SK-N-SH (cell line): ENCODE data around the gene OR5B2.

Source experiments
- CTCF ChIP-seq: fragments of 200-600 bp; sonication (generic); IDR thresholded peaks from 2 replicates; pipeline ENCODE4 v1.6.1; 2017; ENCODE audit warnings: antibody characterized with exemption, mild to moderate bottlenecking, moderate library complexity
- EP300 ChIP-seq, 2 experiments: IDR thresholded peaks; 2 replicates each; pipeline versions ENCODE4 v1.4.0 to v1.6.1; 2012; ENCODE audit warnings: borderline replicate concordance in 1 of 2, low read depth in 1 of 2, low read length in 1 of 2
- NRF1 ChIP-seq: IDR thresholded peaks from 2 replicates; pipeline ENCODE4 v1.6.1; 2012; ENCODE audit warnings: low read depth, mild to moderate bottlenecking, low read length
- POLR2AphosphoS5 ChIP-seq: IDR thresholded peaks from 2 replicates; pipeline ENCODE4 v1.6.1; 2012; ENCODE audit warnings: low read depth, low read length
- YY1 ChIP-seq: IDR thresholded peaks from 2 replicates; pipeline ENCODE4 v1.4.0; 2012; ENCODE audit warnings: low read depth, mild to moderate bottlenecking
- TF ChIP-seq, protein P1 (sequence below): IDR thresholded peaks from 2 replicates; pipeline ENCODE4 v1.6.1; 2012; ENCODE audit warnings: mild to moderate bottlenecking, low read depth, low read length, moderate library complexity

DNA sequence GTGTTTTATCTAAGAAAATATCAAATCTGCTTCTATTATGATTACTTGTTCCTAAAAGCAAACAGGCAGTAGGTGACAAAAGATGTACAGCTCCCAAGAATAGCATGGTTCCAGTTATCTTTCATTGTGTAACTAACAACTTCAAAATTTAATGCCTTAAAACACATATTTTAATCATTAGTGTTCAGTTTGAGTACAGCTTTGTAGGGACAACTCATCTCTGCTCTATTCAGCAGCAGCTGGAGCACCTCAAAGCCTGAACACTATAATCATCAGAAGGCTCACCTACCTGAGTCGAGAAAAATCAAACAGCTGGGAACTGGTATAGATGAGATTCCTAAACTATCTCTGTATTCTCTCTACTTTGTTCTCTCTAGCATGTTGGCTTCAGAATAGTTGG, 38.4 kb upstream of the OR5B2 start:
- no peak for TF ChIP-seq CTCF
- TF ChIP-seq NRF1, result no peak
- TF ChIP-seq EP300 (IDR thresholded peaks at IDR 0.05; ENCODE audit: borderline replicate concordance in 1 of 2, low read depth in 1 of 2, low read length in 1 of 2), result no peak
- no peak for TF ChIP-seq YY1
- TF ChIP-seq, protein P1, sequence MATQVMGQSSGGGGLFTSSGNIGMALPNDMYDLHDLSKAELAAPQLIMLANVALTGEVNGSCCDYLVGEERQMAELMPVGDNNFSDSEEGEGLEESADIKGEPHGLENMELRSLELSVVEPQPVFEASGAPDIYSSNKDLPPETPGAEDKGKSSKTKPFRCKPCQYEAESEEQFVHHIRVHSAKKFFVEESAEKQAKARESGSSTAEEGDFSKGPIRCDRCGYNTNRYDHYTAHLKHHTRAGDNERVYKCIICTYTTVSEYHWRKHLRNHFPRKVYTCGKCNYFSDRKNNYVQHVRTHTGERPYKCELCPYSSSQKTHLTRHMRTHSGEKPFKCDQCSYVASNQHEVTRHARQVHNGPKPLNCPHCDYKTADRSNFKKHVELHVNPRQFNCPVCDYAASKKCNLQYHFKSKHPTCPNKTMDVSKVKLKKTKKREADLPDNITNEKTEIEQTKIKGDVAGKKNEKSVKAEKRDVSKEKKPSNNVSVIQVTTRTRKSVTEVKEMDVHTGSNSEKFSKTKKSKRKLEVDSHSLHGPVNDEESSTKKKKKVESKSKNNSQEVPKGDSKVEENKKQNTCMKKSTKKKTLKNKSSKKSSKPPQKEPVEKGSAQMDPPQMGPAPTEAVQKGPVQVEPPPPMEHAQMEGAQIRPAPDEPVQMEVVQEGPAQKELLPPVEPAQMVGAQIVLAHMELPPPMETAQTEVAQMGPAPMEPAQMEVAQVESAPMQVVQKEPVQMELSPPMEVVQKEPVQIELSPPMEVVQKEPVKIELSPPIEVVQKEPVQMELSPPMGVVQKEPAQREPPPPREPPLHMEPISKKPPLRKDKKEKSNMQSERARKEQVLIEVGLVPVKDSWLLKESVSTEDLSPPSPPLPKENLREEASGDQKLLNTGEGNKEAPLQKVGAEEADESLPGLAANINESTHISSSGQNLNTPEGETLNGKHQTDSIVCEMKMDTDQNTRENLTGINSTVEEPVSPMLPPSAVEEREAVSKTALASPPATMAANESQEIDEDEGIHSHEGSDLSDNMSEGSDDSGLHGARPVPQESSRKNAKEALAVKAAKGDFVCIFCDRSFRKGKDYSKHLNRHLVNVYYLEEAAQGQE, result no peak
- no peak for TF ChIP-seq POLR2AphosphoS5
